HepG2 (cell line): ENCODE data around the gene DAG1. TPM values are rescaled to one million over a fixed set of nuclear protein-coding genes. Genes with fewer than 3 reads are reported as not detected.
A peak's percentile ranks its signal among the peaks of the same experiment; 100 is the strongest.

Experiments
- ATF1 ChIP-seq: IDR thresholded peaks from 2 replicates; pipeline ENCODE4 v1.6.1; 2016; ENCODE audit warnings: mild to moderate bottlenecking, control low read depth
- NCOR1 ChIP-seq: fragments of 200-600 bp; sonication (generic); IDR thresholded peaks from 2 replicates; pipeline ENCODE4 v1.7.0; 2017; ENCODE audit warnings: antibody characterized with exemption, low read length, borderline replicate concordance
- RARA ChIP-seq: IDR thresholded peaks from 2 replicates; pipeline ENCODE4 v1.6.1; 2016; ENCODE audit warnings: missing genetic modification reagents, missing compliant biosample characterization
- SNRNP70 ChIP-seq: fragments of 200-400 bp; formaldehyde crosslinking; IDR thresholded peaks from 2 replicates; pipeline ENCODE4 v1.6.1; 2017; ENCODE audit warnings: mild to moderate bottlenecking, low read depth, low read length, moderate library complexity
- ZBTB10 ChIP-seq: sonication (generic); formaldehyde crosslinking; IDR thresholded peaks from 2 replicates; pipeline ENCODE4 v1.4.0; 2020; ENCODE audit warnings: missing genetic modification reagents, borderline replicate concordance
- ZBTB33 ChIP-seq: sonication (generic); formaldehyde crosslinking; IDR thresholded peaks from 2 replicates; pipeline ENCODE4 v1.4.0; 2020; ENCODE audit warnings: missing genetic modification reagents
- ZNF75D ChIP-seq: sonication (generic); formaldehyde crosslinking; IDR thresholded peaks from 2 replicates; pipeline ENCODE4 v1.8.1; 2023; ENCODE audit warnings: missing genetic modification reagents, mild to moderate bottlenecking, borderline replicate concordance
- ZNF766 ChIP-seq: sonication (generic); formaldehyde crosslinking; IDR thresholded peaks from 2 replicates; pipeline ENCODE4 v1.5.0; 2020; ENCODE audit warnings: missing genetic modification reagents, borderline replicate concordance
- ZSCAN30 ChIP-seq: sonication (generic); formaldehyde crosslinking; IDR thresholded peaks from 2 replicates; pipeline ENCODE4 v1.5.0; 2020; ENCODE audit warnings: mild to moderate bottlenecking, missing genetic modification reagents
- polyA plus RNA-seq, 8 experiments: library from polyadenylated mRNA; depleted of rRNA in 3 of 8; stranded (reverse) in 7 of 8; unstranded in 1 of 8; fragments of >200 nt; fragmentation: Illumina TruSeq in 4 of 8; extraction: Trizol in 4 of 8; gene quantifications; 2 replicates each; pipeline versions ENCODE4 v1.2.1 to v1.2.3, GENCODE V29; 2011 to 2016; ENCODE audit warnings: low read depth in 4 of 8, missing spikeins in 1 of 8, mixed read lengths in 1 of 8; ENCODE audit not compliant: insufficient read depth in 1 of 8
- total RNA-seq, 5 experiments: library from RNA; depleted of rRNA; stranded (reverse); fragments of >200 nt; fragmentation: Illumina TruSeq; extraction: Trizol; gene quantifications; 2 replicates each; pipeline ENCODE4 v1.2.3, GENCODE V29; 2016; ENCODE audit warnings: low read depth in 1 of 5

DAG1 gene
- total and polyA plus RNA-seq, 2 of the 13 experiments (the other 11 are each of a cell fraction or from before 2014, with no cell fraction given) = 47.3 to 50.4 TPM

GRCh38 chr3:49523756-49524747 is 54.0 kb downstream of the DAG1 start (continued):
- TF ChIP-seq ZBTB10 = no peak
- TF ChIP-seq ATF1 (CRISPR knock-in tag) = no peak
- TF ChIP-seq ZBTB33 (CRISPR knock-in tag) = peak; percentile 63; the same call in 1 of the 2 replicates
- TF ChIP-seq ZNF75D (CRISPR knock-in tag) = no peak
- no peak for TF ChIP-seq NCOR1
- TF ChIP-seq ZSCAN30 (CRISPR knock-in tag) = no peak
- no peak for TF ChIP-seq SNRNP70
- TF ChIP-seq ZNF766 (CRISPR knock-in tag) = no peak
- peak; percentile 23; the same call in 1 of the 2 replicates for TF ChIP-seq RARA (CRISPR knock-in tag)
